GM21825 (cell line): ENCODE data around the gene CELF2.

ENCODE experiments used
- ATAC-seq: cut with Tn5 transposase; IDR thresholded peaks from one replicate; pipeline ENCODE4 v1.9.1; 2021; ENCODE audit warnings: mild to moderate bottlenecking, moderate library complexity; ENCODE audit not compliant: unreplicated experiment

CELF2 gene

GRCh38 chr10:11213137-11213536 is 195.5 kb downstream of the CELF2 start:
- ATAC-seq = no peak

- no peak for ATAC-seq
Observed at GRCh38 chr10:11214407-11214806, 196.7 kb downstream of the CELF2 start.

- no peak for ATAC-seq
Observed at GRCh38 chr10:11215471-11215870, 197.8 kb downstream of the CELF2 start.

GRCh38 chr10:11217521-11217920 is 199.8 kb downstream of the CELF2 start:
- no peak for ATAC-seq

GRCh38 chr10:11218395-11218794 is 200.7 kb downstream of the CELF2 start:
- ATAC-seq = no peak

DNA sequence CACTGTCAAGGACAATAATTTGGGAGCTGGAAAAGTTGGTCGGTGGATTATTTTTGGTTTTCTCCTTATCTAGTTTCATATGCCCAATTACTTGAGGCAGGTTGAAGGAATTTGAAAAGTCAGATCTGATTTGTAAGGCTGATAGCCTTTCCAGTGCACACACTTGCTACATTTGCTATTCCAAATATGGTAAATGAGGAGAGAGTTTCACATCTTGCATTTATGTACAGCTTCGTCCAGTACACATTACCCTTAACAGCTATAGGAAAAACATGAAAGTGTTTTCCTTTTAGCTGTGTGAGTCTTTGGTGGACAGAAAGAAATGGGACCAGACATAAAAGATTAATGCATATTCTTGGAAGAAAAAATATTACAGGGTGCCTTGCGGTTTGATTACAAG is 201.8 kb downstream of the CELF2 start:
- no peak for ATAC-seq

DNA sequence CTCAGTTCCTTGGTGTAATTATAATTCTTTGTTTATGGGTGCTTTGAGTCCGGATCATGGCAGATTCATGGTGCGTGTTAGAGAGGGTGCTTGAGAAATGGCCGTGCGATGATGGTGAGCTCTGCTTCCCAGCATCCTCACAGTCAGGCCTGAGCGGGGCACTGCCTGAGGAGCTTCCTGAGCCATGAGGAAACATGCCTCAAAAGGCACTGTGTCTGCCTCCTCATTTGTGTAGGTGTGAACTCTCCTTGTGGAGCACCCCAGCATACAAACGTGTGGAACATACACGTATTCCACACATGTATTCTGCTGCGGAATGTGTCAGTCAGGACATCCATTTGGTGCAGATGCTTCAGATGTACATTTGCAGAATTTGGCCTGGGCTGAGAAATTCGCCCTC is 205.4 kb downstream of the CELF2 start:
- ATAC-seq = no peak

DNA sequence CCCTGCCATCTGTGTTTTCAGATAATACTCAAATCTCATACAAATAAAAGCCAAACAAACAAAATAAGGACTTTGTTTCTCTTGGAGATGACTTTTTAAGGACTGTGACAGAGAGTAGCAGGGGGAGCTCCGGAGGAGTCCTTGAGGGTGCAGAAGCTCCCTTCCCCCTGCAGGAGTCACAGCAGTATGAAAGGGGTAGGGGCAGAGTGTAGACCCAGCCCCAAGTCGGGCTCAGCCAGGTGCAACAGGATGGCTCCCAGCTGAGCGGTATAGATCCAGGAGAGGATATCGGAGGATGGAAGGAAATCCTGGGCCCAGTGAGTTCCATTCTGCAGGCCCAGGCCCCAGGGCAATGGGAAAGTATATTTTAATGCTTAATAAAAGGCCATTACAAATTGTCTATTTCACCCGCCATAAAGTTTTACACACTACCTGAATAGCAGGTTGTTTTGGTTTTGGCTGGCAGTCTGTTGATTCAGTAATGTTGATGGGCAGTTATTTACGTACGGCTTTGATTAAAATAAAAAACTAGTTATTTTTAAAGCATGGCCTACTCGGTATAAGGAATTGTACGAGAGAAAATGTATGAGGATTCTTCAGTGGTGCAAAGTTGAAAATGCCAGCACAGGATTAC is 206.0 kb downstream of the CELF2 start:
- no peak for ATAC-seq

DNA sequence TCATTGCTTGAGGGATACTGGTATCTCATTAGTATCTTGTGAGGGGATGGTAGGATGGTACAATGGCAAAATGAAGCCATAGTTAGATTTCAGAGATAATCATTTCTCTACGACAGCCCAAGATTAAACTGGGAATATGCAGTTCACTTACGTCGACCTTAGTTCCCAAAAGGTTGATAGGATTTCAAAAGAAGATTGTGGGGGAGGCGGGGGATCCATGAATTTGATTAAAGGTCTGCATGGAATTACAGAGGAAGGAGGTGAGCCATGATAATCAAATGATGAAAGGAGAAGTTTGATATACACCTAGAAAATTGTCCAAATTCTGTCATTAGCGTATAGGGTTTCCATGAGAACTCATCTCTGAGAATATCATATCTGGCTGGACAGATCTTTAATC is 206.6 kb downstream of the CELF2 start:
- ATAC-seq = no peak

- ATAC-seq = no peak
Observed at GRCh38 chr10:11224792-11225416, 207.2 kb downstream of the CELF2 start.

DNA sequence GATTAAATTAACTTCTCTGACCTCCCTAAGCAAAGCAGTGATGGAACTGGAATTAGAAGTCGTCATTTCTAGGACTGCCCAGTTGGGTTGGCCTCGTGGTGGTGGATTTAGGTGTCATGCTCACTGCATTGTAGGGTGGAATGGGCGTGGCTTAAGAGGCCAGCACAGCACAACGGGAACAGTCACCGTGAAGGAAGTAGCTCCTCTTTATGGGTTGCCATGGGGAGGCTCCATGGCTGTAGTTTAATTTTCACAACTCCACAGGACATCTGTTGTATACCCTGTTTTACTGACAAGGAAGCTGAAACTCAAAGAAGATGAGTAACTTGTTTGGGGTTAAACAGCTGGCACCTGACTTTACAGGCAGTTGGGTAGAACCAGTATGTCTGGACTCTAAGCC is 208.3 kb downstream of the CELF2 start:
- ATAC-seq = peak; percentile 55

- ATAC-seq = peak; percentile 49
Observed at GRCh38 chr10:11227103-11227502, 209.4 kb downstream of the CELF2 start.

- no peak for ATAC-seq
Observed at GRCh38 chr10:11229893-11230292, 212.2 kb downstream of the CELF2 start.

DNA sequence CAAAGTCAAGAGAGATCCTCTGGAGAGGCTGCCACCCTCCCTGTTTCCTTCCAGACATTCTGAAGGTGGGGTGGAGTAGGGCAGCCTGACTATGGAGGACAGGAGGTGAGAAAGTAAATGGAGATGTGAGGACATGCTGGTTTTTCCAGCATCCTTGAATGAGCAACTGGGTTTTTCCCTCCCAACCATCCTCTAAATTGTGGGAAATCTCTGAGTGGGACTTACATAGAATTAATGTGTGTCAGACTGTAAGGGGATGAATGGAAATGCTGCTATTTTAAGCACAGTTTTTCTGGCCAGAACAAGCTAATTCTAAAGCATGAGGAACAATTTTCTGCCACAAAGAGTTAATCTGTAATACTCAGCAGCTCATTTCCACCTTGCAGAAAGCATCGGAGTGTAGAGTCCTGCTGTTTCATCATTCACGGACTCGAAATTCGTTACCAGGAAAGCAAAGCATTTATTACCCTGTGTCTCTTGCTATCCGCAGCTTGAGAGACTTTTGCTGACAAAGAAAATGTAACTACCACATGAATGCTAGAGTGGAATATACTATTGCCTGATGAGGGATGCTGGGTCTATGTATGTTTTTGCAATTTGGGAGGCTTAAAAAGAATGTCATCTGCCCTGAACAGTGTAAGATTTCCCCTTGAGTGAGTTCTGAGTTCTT is 213.0 kb downstream of the CELF2 start:
- no peak for ATAC-seq

DNA sequence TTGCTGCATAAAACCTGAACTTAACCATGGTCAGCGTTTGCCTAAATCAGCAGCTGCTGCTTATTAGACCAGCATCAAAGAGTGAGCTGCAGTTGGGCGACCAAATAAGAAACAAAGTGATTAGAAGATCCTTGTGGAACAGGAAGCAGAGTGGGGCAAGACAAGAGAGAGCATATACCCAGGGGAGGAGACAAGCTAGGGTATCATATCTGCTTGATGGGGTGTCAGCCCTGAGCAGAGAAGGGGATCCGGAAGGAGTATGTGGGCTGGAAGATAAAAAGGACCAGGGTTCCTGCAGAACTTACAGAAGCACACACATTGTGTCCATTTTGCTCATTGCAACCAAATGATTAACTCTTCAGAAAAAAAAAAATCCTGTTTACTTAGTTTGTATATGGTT is 213.6 kb downstream of the CELF2 start:
- no peak for ATAC-seq

GRCh38 chr10:11232222-11232961 is 214.7 kb downstream of the CELF2 start:
- ATAC-seq = no peak

GRCh38 chr10:11234857-11235531 is 217.3 kb downstream of the CELF2 start:
- no peak for ATAC-seq

- ATAC-seq = peak; percentile 22
Observed at GRCh38 chr10:11235771-11236170, 218.1 kb downstream of the CELF2 start.

- peak; percentile 70 for ATAC-seq
Observed at GRCh38 chr10:11236234-11236633, 218.6 kb downstream of the CELF2 start.

DNA sequence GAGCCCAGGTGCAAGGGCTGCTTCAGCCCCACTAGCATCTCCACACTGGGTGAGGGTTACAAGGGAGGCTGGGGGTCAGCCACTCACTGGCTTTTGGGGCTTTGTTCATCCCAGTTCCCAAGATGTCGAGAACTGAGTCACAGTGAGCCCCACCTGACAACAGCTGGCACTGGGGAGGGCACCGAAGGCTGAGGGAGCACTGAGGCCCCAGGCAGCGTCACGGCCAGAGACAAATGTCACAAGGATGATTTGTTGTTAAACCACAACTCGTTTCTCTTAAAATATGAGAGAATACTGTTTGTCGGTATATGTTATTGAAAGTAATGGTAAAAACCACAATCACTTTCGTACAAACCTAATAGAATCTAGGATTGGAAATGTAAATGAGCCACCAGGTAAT is 219.9 kb downstream of the CELF2 start:
- ATAC-seq = no peak

DNA sequence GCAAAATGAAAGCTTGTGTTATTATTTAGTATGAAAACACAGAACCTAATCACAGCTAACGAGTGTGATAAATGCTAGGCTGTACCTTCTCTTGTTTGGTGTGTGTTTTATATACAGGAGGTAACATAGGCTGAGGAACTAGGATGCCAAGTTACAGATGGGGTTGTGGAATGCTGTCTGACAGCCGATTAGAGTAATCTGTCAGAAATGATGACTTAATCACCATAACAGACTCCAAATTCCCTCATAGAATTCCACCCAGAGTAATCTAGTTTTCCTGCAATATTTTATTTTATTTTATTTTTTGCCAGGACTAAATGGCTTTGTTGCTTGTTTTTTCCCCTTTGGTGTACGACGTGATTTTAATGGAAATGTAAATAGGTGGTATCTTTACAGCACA is 221.2 kb downstream of the CELF2 start:
- ATAC-seq = no peak
